Effector CD4-positive, alpha-beta T cell (primary cell): Measurements from ENCODE around the gene NIM1K.
"Not testable (repeated sequence)": the region's sequence is repeated elsewhere in the genome, so short reads cannot be mapped to it uniquely, and the experiment has no call there.

ENCODE experiments used
- DNase-seq: peaks from one replicate; pipeline ENCODE4 v3.0.0-alpha.2; 2020
- total RNA-seq: gene quantifications from one replicate; lab custom pipeline; 2026; lab: John Stamatoyannopoulos, UW

The NIM1K gene
- total RNA-seq: 1.1 reads per million

DNA sequence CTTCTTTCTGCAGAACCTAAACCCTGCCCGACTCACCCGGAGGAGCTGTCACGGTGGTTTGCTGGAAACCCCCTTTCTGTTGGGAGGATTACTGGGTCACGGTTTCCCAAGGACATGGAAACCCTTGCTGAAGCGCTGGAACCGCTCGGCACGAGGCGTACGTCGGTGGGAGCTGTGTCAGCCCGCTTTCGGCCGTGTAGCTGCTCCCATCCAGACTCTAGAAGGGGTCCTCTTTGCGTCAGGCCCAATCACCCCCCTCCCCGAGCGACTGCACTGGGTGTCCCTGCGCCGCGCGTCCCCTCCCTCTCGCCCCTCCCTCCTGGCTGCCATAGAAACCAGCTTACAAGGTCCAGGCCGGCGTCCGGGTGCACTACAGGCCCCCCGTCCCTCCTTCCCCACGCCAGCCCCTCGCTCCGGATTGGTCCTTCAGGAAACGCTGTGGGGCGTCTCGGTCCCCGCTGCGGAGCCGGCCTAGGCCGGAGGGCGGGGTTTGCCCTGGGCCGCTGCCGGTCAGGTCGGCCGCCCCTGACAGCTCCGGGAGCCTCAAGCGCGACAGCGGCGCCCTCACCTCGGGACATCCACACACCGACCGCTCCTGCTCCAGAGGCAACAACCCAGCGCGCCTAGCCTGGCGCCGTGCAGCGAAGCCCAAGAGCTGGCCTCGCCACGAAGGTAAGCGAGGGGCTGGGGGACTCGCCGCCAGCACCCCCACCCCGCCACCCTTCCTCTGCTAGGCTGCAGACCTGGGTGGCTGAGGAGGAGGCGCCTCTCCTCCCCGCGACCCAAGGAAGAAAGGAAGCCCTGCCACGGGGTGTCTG, at the start of gene NIM1K:
NIM1K (plus strand) TSS at position 486 of the 818 bp plus-strand sequence. CDS start 53,551 bp downstream, outside the sequence.
- no peak for DNase-seq

GRCh38 chr5:43145071-43145470, 47.0 kb upstream of the NIM1K start:
- DNase-seq: no peak

DNA sequence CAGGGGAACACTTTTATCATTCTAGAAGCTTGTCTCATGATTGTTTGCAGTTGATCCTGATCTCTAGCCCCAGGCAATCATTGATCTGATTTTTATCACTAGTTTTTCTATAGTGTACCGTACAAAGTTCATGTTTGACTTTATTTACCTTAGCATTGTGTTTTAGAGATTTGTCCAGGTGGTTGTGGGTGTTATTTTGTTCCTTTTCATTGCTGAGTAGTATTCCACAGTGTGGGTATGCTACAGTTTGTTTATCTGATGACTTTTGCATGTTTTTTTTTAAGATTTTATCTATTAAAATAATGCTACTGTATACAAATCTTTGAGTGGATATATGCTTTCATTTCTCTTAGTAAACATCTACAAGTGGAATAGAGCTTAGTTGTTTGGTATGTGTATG, 45.1 kb upstream of the NIM1K start:
- DNase-seq: no peak

- no peak for DNase-seq
These were observed 43.6 kb upstream of the NIM1K start for GRCh38 chr5:43148417-43148816.

- DNase-seq: no peak
These were observed 42.8 kb upstream of the NIM1K start for GRCh38 chr5:43149231-43149630.

GRCh38 chr5:43150075-43150474, 42.0 kb upstream of the NIM1K start:
- DNase-seq: no peak

DNA sequence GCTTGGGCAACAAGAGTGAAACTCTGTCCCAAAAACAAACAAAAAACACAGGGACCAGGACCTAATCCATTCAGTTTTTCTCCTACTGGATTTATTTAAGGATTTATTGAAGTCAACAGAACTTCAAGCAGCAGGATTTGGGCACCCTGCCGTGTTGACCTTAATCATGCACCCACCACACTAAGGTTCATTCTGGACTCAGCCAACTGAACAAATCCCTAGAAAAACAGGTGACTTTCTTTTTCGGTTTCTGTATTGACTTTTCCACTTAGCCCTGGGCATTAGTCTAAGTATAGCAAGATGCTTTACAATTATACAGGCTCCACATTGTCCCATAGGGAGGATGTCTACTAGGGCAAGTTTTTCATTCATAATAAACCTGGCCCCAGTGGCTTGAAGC, 41.3 kb upstream of the NIM1K start:
- DNase-seq: no peak

DNA sequence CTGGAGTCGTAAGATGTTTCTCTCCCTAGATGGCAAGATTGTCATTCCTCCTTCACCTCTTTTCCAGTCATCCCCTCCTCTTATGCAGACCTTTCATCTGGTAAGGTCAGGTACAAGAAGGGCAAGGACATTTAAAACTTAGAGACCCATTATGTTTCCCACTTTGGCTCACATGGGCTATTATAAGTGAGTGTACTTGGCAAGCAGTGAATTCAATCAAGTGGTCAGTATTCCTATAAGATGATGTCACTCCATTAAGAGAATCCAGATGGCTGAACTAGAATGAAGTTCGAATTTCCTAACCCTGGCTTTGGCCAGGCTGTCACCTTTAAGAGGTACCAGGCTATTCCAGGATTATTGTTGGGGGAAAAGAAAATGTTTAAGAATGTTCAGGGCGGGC, 39.1 kb upstream of the NIM1K start:
- no peak for DNase-seq

- DNase-seq: no peak
These were observed 37.6 kb upstream of the NIM1K start for GRCh38 chr5:43154469-43154868.

DNA sequence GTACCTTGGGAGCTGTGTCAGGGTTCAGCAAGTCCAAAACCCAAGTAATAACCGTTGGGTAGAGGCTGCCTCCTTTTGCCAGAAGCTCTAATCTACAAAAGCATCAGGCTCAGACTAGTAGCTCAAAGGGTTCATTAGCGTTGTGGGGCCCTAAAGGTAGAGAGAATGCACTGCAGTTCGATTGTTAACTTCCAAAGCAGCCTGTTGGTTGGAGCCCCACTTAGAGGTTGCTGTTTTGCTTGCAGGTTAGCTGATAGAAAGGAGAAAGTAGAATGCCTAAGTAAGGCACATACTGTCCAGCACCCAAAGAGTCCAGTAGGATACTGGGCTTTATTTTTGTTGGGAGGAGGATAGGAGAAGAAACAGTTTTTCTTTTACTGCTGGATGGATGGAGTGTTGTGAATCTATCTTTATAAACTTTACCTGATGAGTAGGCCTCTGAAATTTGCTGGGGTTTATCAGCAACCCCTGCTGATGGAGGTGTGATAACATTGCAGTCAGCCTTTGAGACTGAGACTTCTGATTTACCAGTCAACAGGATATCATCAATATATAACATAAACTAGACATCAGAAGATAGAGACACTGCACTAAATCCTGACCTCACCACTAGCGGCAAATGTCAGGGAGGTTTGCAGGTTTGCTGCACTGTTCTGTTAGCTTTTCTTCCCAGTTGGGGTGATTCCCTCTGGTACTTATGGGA, 36.5 kb upstream of the NIM1K start:
- DNase-seq: no peak

DNA sequence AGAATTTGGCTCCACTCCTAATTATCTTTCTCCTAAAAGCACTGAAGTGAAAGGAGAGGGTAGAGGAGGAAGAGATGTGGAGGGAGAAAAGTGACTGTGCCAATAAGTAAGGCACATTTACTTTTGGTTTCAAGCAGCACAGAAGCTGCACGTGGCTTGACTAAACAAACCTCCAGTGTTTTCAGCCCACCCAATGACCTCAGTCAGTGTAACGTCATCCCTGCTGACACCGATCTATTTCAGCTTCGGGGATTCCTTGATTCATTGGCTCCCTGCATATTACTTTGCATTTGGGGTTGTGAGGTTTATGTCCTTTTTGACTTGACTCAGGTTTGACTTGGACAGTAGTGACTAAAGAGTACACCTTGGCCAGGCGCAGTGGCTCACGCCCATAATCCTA, 35.6 kb upstream of the NIM1K start:
- DNase-seq: no peak

GRCh38 chr5:43157068-43157467, 35.0 kb upstream of the NIM1K start:
- no peak for DNase-seq

GRCh38 chr5:43161244-43161643, 30.8 kb upstream of the NIM1K start:
- DNase-seq: no peak

GRCh38 chr5:43164801-43165200, 27.2 kb upstream of the NIM1K start:
- DNase-seq: not testable (repeated sequence)

- no peak for DNase-seq
These were observed 26.7 kb upstream of the NIM1K start for GRCh38 chr5:43165323-43165722.

GRCh38 chr5:43168175-43168574, 23.9 kb upstream of the NIM1K start:
- DNase-seq: no peak

GRCh38 chr5:43171451-43171850, 20.6 kb upstream of the NIM1K start:
- DNase-seq: no peak

DNA sequence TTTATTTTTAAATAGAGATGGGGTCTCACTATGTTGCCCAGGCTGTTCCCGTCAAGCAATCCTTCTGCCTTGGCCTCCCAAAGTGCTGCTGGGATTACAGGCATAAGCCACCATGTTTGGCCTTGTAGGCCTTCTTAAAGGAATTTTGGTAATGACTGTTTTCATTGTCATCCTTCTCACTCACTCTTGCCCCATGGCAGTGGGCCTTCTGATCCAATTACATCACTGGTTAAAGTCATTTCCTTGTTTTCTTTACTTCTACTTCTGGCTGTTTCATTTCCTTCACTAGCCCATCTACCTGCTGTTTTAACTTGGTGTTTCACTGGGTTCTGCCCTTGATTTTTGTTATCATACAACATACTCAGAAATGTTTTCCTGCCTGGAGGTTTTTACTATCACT, 20.1 kb upstream of the NIM1K start:
- DNase-seq: no peak

DNA sequence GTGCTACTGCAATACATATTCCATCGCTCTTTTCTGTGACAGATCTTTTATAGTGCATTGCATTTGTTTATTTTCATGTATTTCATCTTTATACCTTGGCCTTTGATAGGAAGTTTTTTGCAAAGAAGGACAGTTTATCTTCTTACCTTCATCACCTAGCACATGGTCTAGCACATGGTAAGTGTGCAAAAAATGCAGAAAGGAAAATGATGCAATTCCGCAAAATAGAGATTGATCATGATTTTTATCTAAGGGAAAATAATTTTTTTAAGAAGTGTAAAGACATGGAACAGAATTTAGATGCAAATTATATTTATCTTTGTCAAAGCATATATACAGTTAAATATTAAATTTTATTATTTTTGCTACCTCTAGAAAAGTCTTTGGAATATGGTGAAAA, 19.2 kb upstream of the NIM1K start:
- no peak for DNase-seq

DNA sequence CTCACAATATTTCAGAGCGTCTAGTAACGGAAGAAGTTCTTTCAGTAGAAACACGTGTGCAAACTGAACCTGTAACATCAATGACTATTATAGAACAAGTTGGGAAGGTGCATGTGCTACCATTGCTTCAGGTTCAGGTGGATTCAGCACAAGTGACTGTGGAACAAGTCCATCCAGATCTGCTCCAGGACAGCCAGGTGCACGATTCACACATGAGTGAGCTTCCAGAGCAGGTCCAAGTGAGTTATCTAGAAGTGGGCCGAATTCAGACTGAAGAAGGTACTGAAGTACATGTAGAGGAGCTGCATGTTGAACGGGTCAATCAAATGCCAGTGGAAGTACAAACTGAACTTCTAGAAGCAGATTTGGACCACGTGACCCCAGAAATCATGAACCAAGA, 17.4 kb upstream of the NIM1K start:
- DNase-seq: no peak

DNA sequence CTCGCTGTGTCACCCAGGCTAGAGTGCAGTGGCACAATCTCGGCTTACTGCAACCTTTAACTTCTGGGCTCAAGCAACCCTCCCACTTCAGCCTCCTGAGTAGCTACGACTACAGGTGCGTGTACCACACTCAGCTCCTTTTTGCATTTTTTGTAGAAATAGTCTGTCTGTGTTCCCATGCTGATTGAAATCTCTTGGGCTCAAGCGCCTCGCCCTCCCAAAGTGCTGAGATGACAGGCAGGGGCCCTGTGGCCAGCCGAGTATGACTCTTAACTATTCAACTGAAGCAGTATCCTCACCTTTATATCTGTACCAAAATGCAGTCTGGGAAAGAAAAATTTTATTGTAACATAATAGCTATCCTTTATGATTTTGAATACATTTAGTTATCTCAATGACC, 12.2 kb upstream of the NIM1K start:
- no peak for DNase-seq

DNA sequence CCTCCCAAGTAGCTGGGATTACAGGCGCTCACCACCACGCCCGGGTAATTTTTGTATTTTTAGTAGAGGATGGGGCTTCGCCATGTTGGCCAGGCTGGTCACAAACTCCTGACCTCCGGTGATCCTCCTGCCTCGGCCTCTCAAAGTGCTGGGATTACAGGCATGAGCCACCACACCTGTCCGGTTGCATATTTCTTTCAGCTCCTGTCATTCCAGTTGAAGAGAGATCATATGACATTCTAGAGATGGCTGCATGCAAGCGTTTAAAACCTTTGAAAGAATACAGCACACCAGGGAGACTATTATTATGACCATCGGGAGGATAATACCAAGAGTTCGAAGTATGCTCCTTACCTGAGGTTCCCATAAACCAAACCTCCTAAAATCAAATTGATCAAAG, 9.6 kb upstream of the NIM1K start:
- no peak for DNase-seq

DNA sequence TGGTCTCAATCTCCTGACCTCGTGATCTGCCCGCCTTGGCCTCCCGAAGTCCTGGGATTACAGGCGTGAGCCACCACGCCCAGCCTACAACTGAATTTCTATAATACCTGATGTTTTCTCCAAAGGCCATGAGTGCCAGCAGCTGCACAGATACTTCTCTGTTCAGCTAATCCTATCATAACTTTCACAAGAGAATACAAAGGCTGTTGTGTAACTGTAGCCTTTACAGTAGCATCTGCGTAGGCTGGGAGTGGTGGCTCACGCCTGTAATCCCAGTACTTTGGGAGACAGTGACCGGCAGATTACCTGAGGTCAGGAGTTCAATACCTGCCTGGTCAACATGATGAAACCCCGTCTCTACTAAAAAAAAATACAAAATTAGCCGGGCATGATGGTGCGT, 8.9 kb upstream of the NIM1K start:
- not testable (repeated sequence) for DNase-seq
